DOHH2 (cell line): Measurements from ENCODE around the gene DAO.
"Not testable (repeated sequence)": the region's sequence is repeated elsewhere in the genome, so short reads cannot be mapped to it uniquely, and the experiment has no call there.

Source experiments
- EZH2phosphoT487 ChIP-seq: fragments of 200-600 bp; sonication (generic); IDR thresholded peaks from 2 replicates; pipeline ENCODE4 v1.6.1; 2017; ENCODE audit warnings: borderline replicate concordance, mild to moderate bottlenecking, antibody characterized with exemption, low read length, moderate library complexity, mixed read lengths
- TF ChIP-seq, protein P1 (sequence below): fragments of 200-600 bp; sonication (generic); IDR thresholded peaks from one replicate; pipeline ENCODE4 v1.5.1; 2014; ENCODE audit warnings: antibody characterized with exemption, mild to moderate bottlenecking, low read depth, low read length; ENCODE audit not compliant: poor library complexity, severe bottlenecking

DNA sequence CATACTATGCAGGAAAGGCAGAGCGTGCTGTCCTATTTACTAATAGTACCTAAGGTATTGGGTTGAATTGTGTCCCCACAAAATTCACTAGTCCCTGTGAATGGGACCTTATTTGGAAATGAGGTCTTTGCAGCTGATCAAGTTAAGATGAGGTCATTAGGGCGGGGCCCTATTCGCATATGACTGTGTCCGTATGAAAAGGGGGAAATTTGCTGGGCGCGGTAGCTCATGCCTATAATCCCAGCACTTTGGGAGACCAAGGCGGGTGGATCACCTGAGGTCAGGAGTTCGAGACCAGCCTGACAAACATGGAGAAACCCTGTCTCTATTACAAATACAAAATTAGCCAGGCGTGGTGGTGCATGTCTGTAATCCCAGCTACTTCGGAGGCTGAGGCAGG, 13.8 kb upstream of the DAO start:
- TF ChIP-seq, protein P1, sequence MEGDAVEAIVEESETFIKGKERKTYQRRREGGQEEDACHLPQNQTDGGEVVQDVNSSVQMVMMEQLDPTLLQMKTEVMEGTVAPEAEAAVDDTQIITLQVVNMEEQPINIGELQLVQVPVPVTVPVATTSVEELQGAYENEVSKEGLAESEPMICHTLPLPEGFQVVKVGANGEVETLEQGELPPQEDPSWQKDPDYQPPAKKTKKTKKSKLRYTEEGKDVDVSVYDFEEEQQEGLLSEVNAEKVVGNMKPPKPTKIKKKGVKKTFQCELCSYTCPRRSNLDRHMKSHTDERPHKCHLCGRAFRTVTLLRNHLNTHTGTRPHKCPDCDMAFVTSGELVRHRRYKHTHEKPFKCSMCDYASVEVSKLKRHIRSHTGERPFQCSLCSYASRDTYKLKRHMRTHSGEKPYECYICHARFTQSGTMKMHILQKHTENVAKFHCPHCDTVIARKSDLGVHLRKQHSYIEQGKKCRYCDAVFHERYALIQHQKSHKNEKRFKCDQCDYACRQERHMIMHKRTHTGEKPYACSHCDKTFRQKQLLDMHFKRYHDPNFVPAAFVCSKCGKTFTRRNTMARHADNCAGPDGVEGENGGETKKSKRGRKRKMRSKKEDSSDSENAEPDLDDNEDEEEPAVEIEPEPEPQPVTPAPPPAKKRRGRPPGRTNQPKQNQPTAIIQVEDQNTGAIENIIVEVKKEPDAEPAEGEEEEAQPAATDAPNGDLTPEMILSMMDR, result not testable (repeated sequence)
- TF ChIP-seq EZH2phosphoT487, result not testable (repeated sequence)
